Fibroblast of skin of back (primary cell): ENCODE results near the gene SRA1. TPM values are rescaled to one million over a fixed set of nuclear protein-coding genes. Genes with fewer than 3 reads are reported as not detected.
"Not testable (repeated sequence)": the region's sequence is repeated elsewhere in the genome, so short reads cannot be mapped to it uniquely, and the experiment has no call there.

Experiments used
- DNase-seq: peaks from one replicate; pipeline ENCODE4 v3.0.0-alpha.2; 2013
- polyA plus RNA-seq, 2 experiments: library from polyadenylated mRNA; unstranded; fragments of 120-200 nt; gene quantifications; one replicate each; pipeline ENCODE4 v1.2.1, GENCODE V29; 2013; ENCODE audit not compliant: insufficient read length in 2 of 2

The SRA1 gene
- polyA plus RNA-seq (2013, experiment 1 of 2; ENCODE audit: insufficient read length), result 57.6 TPM
- 36.2 TPM for polyA plus RNA-seq (2013, experiment 2 of 2; ENCODE audit: insufficient read length)

- DNase-seq, result peak; percentile 90
Observed at GRCh38 chr5:140557136-140557805, at the start of gene SRA1. TSS of gene SRA1 (minus strand) at chr5:140557473. CDS start at chr5:140557452, 21 bp downstream.

- DNase-seq, result no peak
Observed at GRCh38 chr5:140607031-140607430, 49.8 kb upstream of the SRA1 start.

GRCh38 chr5:140605879-140606278 lies 48.6 kb upstream of the SRA1 start:
- no peak for DNase-seq

- DNase-seq, result no peak
Observed at GRCh38 chr5:140603734-140604133, 46.5 kb upstream of the SRA1 start.

- not testable (repeated sequence) for DNase-seq
Observed at GRCh38 chr5:140603446-140603698, 46.1 kb upstream of the SRA1 start.

GRCh38 chr5:140602147-140602546 lies 44.9 kb upstream of the SRA1 start:
- no peak for DNase-seq

GRCh38 chr5:140600096-140600495 lies 42.8 kb upstream of the SRA1 start:
- no peak for DNase-seq

- DNase-seq, result no peak
Observed at GRCh38 chr5:140598836-140599235, 41.6 kb upstream of the SRA1 start.

- DNase-seq, result no peak
Observed at GRCh38 chr5:140596321-140596741, 39.1 kb upstream of the SRA1 start.

- DNase-seq, result no peak
Observed at GRCh38 chr5:140595538-140596300, 38.4 kb upstream of the SRA1 start.

GRCh38 chr5:140594169-140594568 lies 36.9 kb upstream of the SRA1 start:
- DNase-seq, result no peak

GRCh38 chr5:140593070-140593469 lies 35.8 kb upstream of the SRA1 start:
- not testable (repeated sequence) for DNase-seq

- DNase-seq, result peak; percentile 75
Observed at GRCh38 chr5:140591747-140592372, 34.6 kb upstream of the SRA1 start.

GRCh38 chr5:140590861-140591260 lies 33.6 kb upstream of the SRA1 start:
- DNase-seq, result no peak

- peak; percentile 40 for DNase-seq
Observed at GRCh38 chr5:140588311-140589070, 31.2 kb upstream of the SRA1 start.

- no peak for DNase-seq
Observed at GRCh38 chr5:140587495-140587894, 30.2 kb upstream of the SRA1 start.

GRCh38 chr5:140579188-140579747 lies 22.0 kb upstream of the SRA1 start:
- DNase-seq, result not testable (repeated sequence)

- DNase-seq, result peak; percentile 50
Observed at GRCh38 chr5:140576776-140577201, 19.5 kb upstream of the SRA1 start.

- no peak for DNase-seq
Observed at GRCh38 chr5:140575309-140575708, 18.0 kb upstream of the SRA1 start.

- DNase-seq, result peak; percentile 75
Observed at GRCh38 chr5:140574165-140574564, 16.9 kb upstream of the SRA1 start.

GRCh38 chr5:140573683-140574082 lies 16.4 kb upstream of the SRA1 start:
- no peak for DNase-seq

- no peak for DNase-seq
Observed at GRCh38 chr5:140571105-140571504, 13.8 kb upstream of the SRA1 start.

GRCh38 chr5:140570488-140570887 lies 13.2 kb upstream of the SRA1 start:
- no peak for DNase-seq
